A172 (cell line): ENCODE measurements around the gene KRCC1. TPM values are rescaled to one million over a fixed set of nuclear protein-coding genes. Genes with fewer than 3 reads are reported as not detected.

Source experiments
- DNase-seq: peaks from one replicate; pipeline ENCODE4 v3.0.0-alpha.2; 2015; ENCODE audit warnings: low spot score
- total RNA-seq: library from RNA; depleted of rRNA; stranded (reverse); fragments of >200 nt; shearing (Covaris generic); gene quantifications from 2 replicates; pipeline ENCODE4 v1.2.3, GENCODE V29; 2014; rRNA removed

Gene KRCC1
- 41.7 and 63.6 TPM in 2 replicates for total RNA-seq

DNA sequence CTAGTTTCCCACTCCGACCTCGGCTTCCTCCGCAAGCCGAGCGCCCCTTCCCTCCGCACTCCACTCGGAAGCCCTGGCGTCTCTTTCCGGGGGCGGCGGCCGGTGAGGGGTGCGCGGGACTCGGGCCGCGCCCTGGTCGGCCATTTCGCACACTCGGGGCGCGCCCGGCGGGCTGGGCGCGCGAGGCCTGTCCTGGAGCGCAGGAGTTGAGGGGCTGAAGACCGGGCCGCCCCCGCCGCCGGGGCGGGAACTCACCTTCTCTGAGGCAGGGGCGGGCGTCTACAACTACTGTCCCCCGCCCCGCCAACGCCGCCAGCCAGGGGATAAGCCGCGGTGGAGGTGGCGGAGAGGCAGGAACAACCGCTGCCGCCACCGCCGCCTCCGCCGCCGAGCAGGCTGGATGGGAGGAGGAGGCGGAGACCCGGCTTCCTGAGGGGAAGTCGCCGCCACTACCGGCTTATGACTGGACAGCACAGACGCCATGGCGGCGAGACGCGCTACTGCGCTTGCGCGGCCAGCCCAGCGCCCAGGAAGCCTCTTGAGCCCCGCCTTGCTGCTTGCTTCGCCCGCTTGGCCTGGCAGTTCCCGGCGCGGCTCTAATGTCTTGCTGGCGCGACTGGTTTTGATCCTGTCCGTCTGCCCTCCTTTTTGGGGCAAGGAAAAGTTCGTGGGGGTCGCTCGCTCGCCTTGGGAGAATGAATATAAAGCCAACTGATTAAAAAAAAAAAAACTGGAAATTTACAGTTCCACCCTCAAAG, at the start of gene KRCC1:
Gene KRCC1 (minus strand): TSS at position 413 of the 758 bp plus-strand sequence. CDS start 27,220 bp downstream, outside the sequence.
- DNase-seq, result peak; percentile 95

DNA sequence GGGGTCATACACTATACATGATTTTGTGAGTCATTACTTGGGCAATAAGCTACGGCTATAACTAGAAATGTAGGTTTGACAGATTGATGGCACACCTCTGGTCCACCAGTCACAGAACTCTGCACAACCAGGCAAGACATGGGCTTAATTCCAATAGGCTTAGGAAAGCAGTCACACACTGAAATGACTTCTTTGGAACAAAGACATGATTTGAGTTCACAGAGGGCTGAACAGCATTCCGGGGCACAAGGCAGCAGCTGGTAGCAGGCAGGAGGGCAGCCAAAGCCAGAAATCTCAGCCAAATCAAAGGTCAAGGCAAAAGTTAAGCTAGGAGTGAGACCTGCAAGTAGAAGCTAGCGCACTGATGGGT, 44.9 kb upstream of the KRCC1 start:
- DNase-seq, result no peak

GRCh38 chr2:88099798-88100488, 44.4 kb upstream of the KRCC1 start:
- DNase-seq, result peak; percentile 18

DNA sequence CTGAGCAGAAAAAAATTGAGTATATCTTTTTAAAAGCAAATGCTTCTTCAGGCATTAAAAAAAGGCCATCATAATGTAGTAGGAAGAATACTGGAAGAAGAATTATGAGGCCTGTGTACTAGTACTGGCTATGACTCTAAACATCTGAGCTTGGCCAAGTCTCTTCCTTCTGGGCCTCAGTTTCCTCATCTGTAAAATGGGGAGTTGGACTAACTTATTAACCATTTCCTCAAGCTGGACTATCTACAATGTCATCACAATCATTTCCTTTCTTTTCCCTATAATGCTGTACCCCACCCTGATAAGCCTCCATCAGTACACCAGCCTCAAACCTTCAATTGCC, 42.9 kb upstream of the KRCC1 start:
- DNase-seq, result no peak

DNA sequence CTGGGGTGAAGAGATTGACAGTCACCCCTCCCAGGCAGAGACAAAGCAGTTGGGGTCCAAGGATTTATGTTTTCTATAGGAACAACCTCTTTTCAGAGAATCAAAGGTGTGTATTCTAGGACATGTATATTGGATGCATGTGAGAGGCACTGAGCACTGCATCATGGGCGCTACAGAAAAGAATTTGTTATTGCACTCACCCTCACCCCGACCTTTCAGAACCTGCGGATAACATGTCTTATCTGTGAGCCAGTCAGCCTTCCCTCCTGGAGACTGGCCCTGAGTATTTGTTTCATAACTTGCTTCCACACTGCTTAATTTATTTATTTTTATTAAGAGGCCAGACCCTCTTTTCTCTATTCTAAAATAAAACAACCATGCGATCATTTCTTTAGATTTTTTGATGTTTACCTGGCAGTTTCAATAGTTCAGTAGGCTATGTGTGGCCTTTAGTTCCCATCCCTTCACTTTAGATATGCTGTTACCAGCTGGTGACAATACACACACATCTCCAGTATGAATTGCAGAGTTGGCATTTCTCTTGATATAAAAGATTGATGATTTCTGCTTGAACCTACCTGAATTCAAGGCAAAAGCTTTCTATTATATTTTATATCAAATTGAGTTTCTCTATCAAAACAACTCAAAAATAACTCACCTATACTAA, 42.4 kb upstream of the KRCC1 start:
- no peak for DNase-seq

DNA sequence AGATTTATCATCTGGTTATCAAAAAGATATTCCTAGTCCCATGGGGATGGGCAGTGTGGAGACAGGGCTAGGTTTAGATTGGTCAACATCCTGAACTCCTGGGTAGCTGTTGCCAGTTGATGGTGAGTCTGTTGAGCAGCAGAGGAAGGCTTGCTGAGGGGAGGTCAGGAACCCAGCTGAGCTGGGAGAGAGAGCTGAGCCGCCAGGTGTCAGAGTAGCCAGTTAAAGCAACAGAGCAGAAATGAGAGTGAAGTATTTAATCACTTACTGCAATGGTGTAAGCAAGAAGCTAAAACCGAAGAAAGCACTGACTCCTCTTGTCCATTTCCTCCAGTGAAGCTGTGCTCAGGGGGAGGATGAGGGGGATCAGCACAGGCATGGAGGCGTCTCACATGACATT, 41.6 kb upstream of the KRCC1 start:
- DNase-seq, result no peak

- DNase-seq, result no peak
Observed at GRCh38 chr2:88096708-88097107, 41.1 kb upstream of the KRCC1 start.

DNA sequence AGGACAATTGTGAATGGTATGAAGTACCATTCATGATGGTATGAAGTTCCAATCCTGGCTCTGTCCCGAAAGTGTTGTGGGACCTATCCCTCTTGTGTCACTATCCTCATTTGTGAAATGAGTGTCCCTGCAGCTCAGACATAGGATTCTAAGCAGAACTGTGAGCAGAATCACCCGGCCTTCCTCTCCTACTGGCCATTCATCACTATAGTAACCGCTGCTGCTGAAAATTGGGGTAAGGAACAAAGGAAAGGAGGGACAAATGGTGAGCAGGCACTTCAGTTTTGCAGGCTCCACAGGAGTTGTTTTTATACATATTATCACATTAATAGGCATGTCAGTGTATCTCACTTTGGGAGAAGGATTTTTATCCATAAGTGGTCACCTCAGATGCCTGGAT, 39.4 kb upstream of the KRCC1 start:
- DNase-seq, result no peak

DNA sequence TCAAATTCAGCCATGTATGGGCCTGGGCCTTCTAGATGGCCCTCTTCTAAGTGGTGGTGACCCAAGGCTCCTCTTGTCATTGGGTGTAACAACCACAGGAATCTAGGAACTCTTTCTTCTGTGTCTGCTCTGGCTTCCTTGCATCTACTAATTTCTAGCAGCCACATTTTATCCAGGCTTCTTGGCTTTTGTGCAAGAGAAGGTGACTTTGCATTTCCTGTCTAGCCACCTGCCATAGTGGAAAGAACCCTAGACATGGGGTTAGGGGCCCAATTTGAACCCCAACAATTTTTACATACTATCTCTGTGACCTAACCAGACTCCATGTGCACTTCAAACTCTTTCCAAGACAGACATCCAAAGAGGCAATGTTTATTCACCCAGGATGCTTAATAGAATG, 37.2 kb upstream of the KRCC1 start:
- DNase-seq, result no peak

DNA sequence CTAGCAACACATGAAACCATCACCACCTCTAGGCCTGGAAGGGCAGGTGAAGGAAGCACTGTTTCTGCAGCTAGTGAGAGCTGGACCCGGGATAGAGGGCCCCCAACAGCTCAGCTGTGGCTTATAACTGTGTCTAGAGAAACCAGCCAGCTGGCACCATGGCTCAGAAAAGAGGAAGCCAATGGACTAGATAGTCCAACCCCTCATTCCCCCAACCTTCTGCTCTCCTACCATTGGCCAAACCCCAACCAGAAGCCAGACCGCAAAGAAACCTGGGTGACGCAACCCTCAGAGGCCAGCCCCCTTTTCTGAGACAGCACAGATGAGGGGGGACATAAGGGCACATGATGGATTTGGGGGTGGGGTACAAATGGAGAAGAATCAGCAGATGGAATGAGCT, 36.4 kb upstream of the KRCC1 start:
- DNase-seq, result no peak

DNA sequence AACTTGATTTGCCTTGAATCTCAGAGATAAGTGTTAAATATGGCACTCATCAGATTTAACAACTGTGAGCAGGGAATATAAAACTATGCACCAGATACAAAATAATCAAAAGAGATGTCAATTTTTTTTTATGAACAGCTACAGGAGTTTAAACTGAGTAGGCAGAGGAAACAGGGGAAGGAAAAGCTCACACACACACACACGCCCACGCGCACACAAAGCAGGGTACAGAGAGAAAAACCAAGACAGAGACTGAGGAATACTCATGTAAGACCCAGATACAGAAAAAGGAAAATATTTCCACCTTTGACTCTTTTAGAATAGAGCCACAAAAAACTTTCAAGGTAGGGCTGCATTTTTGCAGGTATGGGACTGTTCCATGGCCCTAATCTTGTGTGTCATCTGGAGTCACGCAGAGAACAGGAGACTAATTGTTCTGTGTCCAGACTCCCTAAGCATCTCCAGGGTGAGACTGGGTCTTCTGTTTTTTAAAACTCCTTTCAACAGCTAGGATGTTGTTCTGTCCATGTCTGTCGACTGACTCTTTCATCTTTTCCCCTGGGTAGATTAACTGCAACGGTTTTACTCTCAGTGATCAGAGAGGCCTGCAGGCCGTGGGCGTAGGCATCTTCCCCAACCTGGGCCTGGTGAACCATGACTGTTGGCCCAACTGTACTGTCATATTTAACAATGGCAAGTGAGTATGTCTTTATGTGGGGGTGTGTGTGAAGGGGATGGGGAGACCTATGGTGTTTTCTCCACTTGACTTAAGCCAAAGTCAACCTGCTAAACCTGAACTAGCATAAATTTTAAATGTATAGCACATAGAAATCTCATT, 35.1 kb upstream of the KRCC1 start:
- DNase-seq, result no peak

DNA sequence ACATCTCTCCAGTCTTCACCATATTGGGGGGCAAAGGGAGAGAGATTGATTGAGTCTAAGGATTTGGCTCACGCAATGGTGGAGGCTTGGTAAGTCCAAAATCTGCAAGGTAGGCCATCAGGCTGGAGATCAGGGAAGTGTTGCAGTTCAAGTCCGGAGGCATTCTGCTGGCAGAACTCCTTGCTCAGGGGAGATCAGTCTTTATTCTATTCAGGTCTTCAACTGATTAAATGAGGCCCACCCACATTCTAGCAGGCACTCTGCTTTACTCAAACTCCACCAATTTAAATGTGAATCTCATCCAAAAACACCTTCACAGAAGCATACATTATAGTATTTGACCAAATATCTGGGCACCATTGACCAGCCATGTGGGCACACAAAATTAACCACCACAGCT, 33.4 kb upstream of the KRCC1 start:
- DNase-seq, result no peak

GRCh38 chr2:88087763-88088162, 32.2 kb upstream of the KRCC1 start:
- no peak for DNase-seq

GRCh38 chr2:88087073-88087472, 31.5 kb upstream of the KRCC1 start:
- no peak for DNase-seq

DNA sequence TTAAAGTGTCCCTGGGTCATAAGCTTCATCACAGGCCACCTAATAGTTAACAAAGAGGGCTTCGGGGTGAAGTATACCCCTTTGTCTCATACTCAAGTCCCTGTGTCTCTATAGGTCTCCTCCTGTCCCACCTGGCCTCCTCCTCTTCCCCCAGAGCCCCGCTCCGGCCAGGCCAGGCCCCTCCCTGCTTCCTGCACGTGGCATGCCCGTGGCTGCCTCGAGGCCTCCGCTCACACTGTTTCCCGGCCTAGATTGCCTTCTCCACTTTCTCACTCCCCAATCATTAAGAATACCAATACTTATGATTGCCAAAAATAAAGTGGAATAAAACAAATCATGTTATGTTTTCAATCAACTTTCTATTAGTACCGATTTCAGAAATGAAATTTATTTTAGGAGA, 30.8 kb upstream of the KRCC1 start:
- no peak for DNase-seq

GRCh38 chr2:88085602-88086001, 30.0 kb upstream of the KRCC1 start:
- no peak for DNase-seq

DNA sequence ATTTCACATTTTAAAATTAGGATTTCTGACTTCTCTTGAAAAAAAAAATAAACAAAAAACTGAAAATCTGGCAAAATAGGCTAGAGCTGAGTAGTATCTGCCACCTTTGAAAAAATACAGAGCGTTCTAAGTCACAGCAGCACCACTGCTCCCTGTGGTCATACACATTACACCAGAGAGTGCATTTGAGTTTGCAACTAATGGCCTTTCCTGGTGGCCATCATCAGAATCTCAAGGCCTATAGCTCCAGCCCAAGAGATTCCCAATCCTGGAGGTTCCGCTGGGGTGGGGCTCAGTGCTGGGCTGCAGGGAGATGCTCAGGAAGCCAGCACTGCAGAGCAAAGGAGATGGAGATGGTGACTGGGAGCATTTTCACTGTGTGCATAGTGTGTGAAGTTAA, 29.5 kb upstream of the KRCC1 start:
- no peak for DNase-seq

DNA sequence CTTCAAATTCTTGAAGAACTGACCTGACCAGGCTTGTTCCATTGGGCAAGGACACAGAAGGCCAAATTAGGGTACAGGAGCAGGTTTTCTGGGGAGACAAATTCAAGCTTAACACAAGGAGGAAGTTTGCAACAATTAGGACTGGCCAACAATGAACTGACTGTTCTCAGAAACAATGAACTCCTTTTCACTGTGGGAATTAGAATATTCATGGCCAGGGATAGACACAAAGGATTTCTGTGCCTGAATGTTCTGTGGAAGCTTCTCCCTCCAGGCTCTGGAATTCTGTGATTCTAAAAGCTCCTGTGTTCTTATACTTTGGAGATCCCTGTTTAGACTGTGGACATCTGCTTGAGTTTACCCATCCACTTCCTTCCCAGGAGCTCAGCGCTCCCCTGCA, 27.2 kb upstream of the KRCC1 start:
- no peak for DNase-seq

GRCh38 chr2:88081924-88082608, 26.5 kb upstream of the KRCC1 start:
- DNase-seq, result no peak

DNA sequence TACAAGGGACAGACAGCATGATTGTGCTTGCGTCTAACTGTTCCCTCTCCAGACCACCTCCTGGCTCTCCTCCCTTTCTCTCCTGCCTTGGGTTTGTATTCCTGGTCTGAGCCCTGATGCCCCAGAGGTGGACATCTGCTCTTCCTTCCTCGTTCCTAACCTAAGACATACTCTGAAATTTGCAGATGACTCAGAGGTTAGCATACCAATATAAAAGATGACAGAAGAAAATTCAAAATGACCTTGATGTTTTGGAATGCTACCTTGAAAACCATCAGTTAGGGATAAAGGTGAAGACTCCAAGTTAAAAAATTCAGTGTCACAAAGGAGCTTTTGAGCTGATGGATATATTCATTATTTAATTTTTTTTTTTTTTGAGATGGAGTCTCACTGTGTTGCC, 25.0 kb upstream of the KRCC1 start:
- DNase-seq, result no peak

DNA sequence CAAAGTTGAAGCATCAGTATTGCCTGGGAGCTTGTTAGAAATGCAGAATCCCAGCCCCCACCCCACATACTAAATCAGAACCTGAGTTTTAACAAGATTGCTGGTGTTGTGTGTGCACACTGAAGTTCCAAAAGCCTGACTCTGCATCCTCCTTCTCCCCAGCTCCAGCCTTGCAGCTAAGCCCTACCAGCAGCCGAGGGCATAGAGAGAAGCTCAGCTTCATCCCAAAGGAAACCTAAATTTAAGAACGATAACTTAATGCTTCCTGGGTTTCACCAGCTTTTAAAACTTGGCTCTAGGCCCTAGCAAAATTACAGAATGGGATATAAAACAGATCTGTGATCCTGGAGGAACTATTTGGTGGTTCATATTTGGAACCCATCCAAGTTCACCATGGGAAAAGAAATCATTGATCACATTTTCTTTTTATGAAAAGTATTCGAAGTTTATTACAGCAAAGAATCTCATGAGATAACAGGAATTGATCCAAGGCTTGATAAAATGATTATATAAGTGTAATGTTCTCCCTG, 23.1 kb upstream of the KRCC1 start:
- no peak for DNase-seq
